Non-pigmented ciliary epithelial cell (primary cell): ENCODE results near the gene LAMA5.

Experiments
- DNase-seq: peaks from one replicate; pipeline ENCODE4 v3.0.0-alpha.2; 2010; ENCODE audit warnings: low read depth

Gene LAMA5

GRCh38 chr20:62266851-62267250 lies 100.3 kb downstream of the LAMA5 start:
- no peak for DNase-seq

GRCh38 chr20:62266340-62266739 lies 100.8 kb downstream of the LAMA5 start:
- no peak for DNase-seq

DNA sequence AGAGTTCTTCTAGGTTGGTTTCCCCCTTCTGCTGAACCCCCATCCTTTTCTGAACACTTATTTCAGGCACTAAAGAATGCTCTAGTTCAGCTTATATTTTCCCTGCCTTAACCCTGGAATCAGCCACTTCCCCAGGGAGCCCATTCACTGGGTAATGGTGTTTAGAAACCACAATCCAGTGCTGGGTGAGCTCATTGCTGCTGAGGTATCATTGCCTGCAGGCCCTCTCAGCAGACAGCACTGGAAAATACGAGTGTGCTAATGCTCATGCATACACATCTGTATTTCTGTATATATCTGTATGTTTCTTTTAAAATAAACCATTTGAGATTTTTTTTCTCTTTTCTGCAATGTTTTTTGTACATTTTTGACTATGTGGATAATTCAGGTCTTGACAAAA lies 101.7 kb downstream of the LAMA5 start:
- no peak for DNase-seq

GRCh38 chr20:62263396-62263795 lies 103.7 kb downstream of the LAMA5 start:
- no peak for DNase-seq

DNA sequence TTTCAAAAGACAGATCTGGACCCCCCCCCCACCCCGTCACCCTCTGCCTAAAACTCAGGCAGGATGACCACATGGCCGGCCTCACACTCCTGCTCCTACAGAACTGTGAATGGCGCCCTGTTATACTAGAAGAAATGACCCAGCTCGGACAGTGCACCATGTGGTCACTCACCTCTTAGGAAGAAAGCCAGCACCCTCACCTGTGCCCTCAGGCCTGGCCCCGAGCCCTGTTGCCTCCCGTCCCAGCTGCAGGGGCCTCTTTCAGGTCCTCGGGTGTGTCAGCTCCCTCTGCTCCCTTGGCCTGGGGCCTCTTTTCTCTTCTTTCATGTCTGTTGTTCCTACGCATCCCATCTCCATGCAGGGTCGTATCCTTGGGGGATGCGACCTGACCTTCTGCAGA lies 105.0 kb downstream of the LAMA5 start:
- no peak for DNase-seq

DNA sequence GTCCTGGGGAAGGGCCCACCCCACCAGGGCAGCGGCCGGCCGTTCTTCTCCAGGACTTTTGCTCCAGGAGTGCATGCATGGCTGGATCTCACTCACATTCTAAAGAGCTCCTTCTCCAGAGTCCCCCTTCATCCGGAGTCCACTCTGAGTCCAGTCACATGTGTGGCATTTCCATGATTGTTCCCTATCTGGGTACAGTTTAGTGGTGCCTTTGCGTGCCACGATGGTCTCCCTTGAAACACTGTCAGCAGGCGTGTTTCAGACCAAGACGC lies 107.9 kb downstream of the LAMA5 start:
- DNase-seq: no peak
